ENCODE data around the gene COL23A1.

DNA sequence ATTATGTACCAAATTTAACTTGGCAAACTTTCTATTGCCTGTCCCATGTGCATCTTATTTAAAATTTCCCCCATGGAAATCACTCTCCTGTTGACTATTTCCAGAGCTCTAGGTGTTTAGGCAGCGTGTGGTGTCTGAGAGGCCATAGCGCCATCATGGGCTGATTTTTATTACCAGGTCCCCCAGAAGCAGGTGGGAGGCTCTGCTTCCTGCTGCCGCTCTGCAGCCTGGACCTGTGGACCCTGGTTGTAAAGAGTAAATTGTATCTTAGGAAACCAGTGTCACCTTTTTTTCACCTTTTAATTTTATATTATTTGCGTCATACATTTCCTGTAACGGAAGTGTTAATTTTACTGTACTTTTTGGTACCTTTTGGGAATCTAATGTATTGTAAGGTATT is 379.5 kb downstream of the COL23A1 start:
- TF ChIP-seq, protein P1, sequence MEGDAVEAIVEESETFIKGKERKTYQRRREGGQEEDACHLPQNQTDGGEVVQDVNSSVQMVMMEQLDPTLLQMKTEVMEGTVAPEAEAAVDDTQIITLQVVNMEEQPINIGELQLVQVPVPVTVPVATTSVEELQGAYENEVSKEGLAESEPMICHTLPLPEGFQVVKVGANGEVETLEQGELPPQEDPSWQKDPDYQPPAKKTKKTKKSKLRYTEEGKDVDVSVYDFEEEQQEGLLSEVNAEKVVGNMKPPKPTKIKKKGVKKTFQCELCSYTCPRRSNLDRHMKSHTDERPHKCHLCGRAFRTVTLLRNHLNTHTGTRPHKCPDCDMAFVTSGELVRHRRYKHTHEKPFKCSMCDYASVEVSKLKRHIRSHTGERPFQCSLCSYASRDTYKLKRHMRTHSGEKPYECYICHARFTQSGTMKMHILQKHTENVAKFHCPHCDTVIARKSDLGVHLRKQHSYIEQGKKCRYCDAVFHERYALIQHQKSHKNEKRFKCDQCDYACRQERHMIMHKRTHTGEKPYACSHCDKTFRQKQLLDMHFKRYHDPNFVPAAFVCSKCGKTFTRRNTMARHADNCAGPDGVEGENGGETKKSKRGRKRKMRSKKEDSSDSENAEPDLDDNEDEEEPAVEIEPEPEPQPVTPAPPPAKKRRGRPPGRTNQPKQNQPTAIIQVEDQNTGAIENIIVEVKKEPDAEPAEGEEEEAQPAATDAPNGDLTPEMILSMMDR (optimal IDR thresholded peaks at IDR 0.05 in 1 of 3, IDR thresholded peaks at IDR 0.05 in 1 of 3, conservative IDR thresholded peaks at IDR 0.05 in 1 of 3; ENCODE audit: extremely low read depth in 1 of 3, insufficient read depth in 2 of 3, low read length in 3 of 3), result no peak
- TF ChIP-seq EZH2 (IDR thresholded peaks at IDR 0.05; ENCODE audit: low read length), result no peak
